Loucy (cell line): ENCODE results near the gene RNF157.
A peak's percentile ranks its signal among the peaks of the same experiment; 100 is the strongest.
"Not testable (repeated sequence)": the region's sequence is repeated elsewhere in the genome, so short reads cannot be mapped to it uniquely, and the experiment has no call there.

Source experiments
- H2AFZ ChIP-seq: fragments of 200-600 bp; sonication (generic); 2 replicates; pipeline ENCODE4 v1.6.0; 2016; ENCODE audit warnings: antibody characterized with exemption, mild to moderate bottlenecking, low read length, moderate library complexity
- H3F3A ChIP-seq: fragments of 200-600 bp; 2 replicates; pipeline ENCODE4 v1.6.0; 2016; ENCODE audit warnings: antibody characterized with exemption, low read depth, mild to moderate bottlenecking
- H3K27me3 ChIP-seq: fragments of 200-600 bp; sonication (generic); 2 replicates; pipeline ENCODE4 v1.6.1; 2014; ENCODE audit warnings: low read length, mild to moderate bottlenecking; ENCODE audit not compliant: insufficient read depth, poor library complexity, severe bottlenecking
- H3K36me3 ChIP-seq: fragments of 200-600 bp; sonication (generic); 2 replicates; pipeline ENCODE4 v1.6.1; 2016; ENCODE audit warnings: low read length; ENCODE audit not compliant: insufficient read depth
- H3K4me1 ChIP-seq: fragments of 200-600 bp; sonication (generic); 2 replicates; pipeline ENCODE4 v1.5.1; 2014; ENCODE audit warnings: low read length, mild to moderate bottlenecking; ENCODE audit not compliant: insufficient read depth, poor library complexity, severe bottlenecking
- H3K4me2 ChIP-seq: fragments of 200-600 bp; sonication (generic); 2 replicates; pipeline ENCODE4 v1.6.0; 2014; ENCODE audit warnings: antibody characterized with exemption, low read length, low read depth, mild to moderate bottlenecking; ENCODE audit not compliant: poor library complexity, severe bottlenecking
- H3K4me3 ChIP-seq: fragments of 200-600 bp; sonication (generic); 2 replicates; pipeline ENCODE4 v1.5.1; 2014; ENCODE audit warnings: low read length, mild to moderate bottlenecking, mixed read lengths; ENCODE audit not compliant: poor library complexity, severe bottlenecking
- H3K79me2 ChIP-seq: fragments of 200-600 bp; sonication (generic); 2 replicates; pipeline ENCODE4 v1.6.1; 2014; ENCODE audit warnings: low read length; ENCODE audit not compliant: insufficient read depth
- H3K9ac ChIP-seq: fragments of 200-600 bp; sonication (generic); 2 replicates; pipeline ENCODE4 v1.6.0; 2014; ENCODE audit warnings: mild to moderate bottlenecking, low read depth, low read length, moderate library complexity; ENCODE audit not compliant: poor library complexity, severe bottlenecking
- H3K9me2 ChIP-seq: fragments of 200-600 bp; sonication (generic); replicated peaks from 2 replicates; pipeline ENCODE4 v1.6.1; 2016; ENCODE audit warnings: low read depth, low read length, mixed read lengths
- H3K9me3 ChIP-seq: fragments of 200-600 bp; sonication (generic); 2 replicates; pipeline ENCODE4 v1.6.1; 2014; ENCODE audit warnings: mild to moderate bottlenecking, antibody characterized with exemption, low read length, low read depth; ENCODE audit not compliant: insufficient read depth
- H4K20me1 ChIP-seq: fragments of 200-600 bp; sonication (generic); 2 replicates; pipeline ENCODE4 v1.6.0; 2014; ENCODE audit warnings: antibody characterized with exemption, low read length, mild to moderate bottlenecking; ENCODE audit not compliant: insufficient read depth, poor library complexity, severe bottlenecking
- EZH2phosphoT487 ChIP-seq: fragments of 200-600 bp; IDR thresholded peaks from 2 replicates; pipeline ENCODE4 v1.6.1; 2018; ENCODE audit warnings: antibody characterized with exemption, mild to moderate bottlenecking, moderate library complexity, borderline replicate concordance
- TF ChIP-seq, protein P1 (sequence below): fragments of 200-600 bp; sonication (generic); conservative IDR thresholded peaks from 2 replicates; pipeline ENCODE4 v1.5.1; 2014; ENCODE audit warnings: mild to moderate bottlenecking, antibody characterized with exemption, low read length

The RNF157 gene

GRCh38 chr17:76213491-76213890, 26.8 kb downstream of the RNF157 start:
- TF ChIP-seq, protein P1, sequence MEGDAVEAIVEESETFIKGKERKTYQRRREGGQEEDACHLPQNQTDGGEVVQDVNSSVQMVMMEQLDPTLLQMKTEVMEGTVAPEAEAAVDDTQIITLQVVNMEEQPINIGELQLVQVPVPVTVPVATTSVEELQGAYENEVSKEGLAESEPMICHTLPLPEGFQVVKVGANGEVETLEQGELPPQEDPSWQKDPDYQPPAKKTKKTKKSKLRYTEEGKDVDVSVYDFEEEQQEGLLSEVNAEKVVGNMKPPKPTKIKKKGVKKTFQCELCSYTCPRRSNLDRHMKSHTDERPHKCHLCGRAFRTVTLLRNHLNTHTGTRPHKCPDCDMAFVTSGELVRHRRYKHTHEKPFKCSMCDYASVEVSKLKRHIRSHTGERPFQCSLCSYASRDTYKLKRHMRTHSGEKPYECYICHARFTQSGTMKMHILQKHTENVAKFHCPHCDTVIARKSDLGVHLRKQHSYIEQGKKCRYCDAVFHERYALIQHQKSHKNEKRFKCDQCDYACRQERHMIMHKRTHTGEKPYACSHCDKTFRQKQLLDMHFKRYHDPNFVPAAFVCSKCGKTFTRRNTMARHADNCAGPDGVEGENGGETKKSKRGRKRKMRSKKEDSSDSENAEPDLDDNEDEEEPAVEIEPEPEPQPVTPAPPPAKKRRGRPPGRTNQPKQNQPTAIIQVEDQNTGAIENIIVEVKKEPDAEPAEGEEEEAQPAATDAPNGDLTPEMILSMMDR = no peak
- no peak for TF ChIP-seq EZH2phosphoT487
- Histone ChIP-seq H3K4me3 (no peak overlapping the region), H3K27me3 (no peaks in the 10 kb centered on the region), H2AFZ (no peak overlapping the region), H3K9ac (no peak overlapping the region), H3K4me2 (no peak overlapping the region), H3K9me2 (no peaks in the 10 kb centered on the region), H3K9me3 (no peaks in the 10 kb centered on the region), H4K20me1 (no peaks in the 10 kb centered on the region), H3K4me1 (peaks cover 6% of the 10 kb centered on the region), H3F3A (no peaks in the 10 kb centered on the region), H3K79me2 (no peaks in the 10 kb centered on the region), H3K36me3 (no peaks in the 10 kb centered on the region)

- Histone ChIP-seq H3K4me3 (no peak overlapping the region), H4K20me1 (no peaks in the 10 kb centered on the region), H3K79me2 (no peaks in the 10 kb centered on the region), H2AFZ (no peak overlapping the region), H3K9me3 (no peaks in the 10 kb centered on the region), H3K27me3 (no peaks in the 10 kb centered on the region), H3K9ac (no peak overlapping the region), H3K9me2 (no peaks in the 10 kb centered on the region), H3K4me1 (peaks cover 11% of the 10 kb centered on the region), H3K4me2 (no peak overlapping the region), H3K36me3 (no peaks in the 10 kb centered on the region), H3F3A (no peaks in the 10 kb centered on the region)
- TF ChIP-seq, protein P1 = no peak
- TF ChIP-seq EZH2phosphoT487 = no peak
Measured at GRCh38 chr17:76208120-76208519, 32.2 kb downstream of the RNF157 start.

GRCh38 chr17:76207275-76208059, 32.8 kb downstream of the RNF157 start:
- no peak overlapping the region for H3K4me2 ChIP-seq
- H3K27me3 ChIP-seq = no peaks in the 10 kb centered on the region
- H2AFZ ChIP-seq = peak overlapping the region; percentile 35; the same call in 1 of the 2 replicates
- no peaks in the 10 kb centered on the region for H4K20me1 ChIP-seq
- peaks cover 11% of the 10 kb centered on the region for H3K4me1 ChIP-seq
- no peaks in the 10 kb centered on the region for H3K79me2 ChIP-seq
- H3K9me3 ChIP-seq = no peaks in the 10 kb centered on the region
- H3K9ac ChIP-seq = no peak overlapping the region
- no peaks in the 10 kb centered on the region for H3F3A ChIP-seq
- no peaks in the 10 kb centered on the region for H3K36me3 ChIP-seq
- no peaks in the 10 kb centered on the region for H3K9me2 ChIP-seq
- no peak overlapping the region for H3K4me3 ChIP-seq
- TF ChIP-seq, protein P1 = no peak

- not testable (repeated sequence) for H3K9me3 ChIP-seq, H3K9ac ChIP-seq, H3K36me3 ChIP-seq, H3K27me3 ChIP-seq, H3K4me2 ChIP-seq, H3K4me3 ChIP-seq, H3K9me2 ChIP-seq, H3F3A ChIP-seq, H3K79me2 ChIP-seq, H2AFZ ChIP-seq, H4K20me1 ChIP-seq
- H3K4me1 ChIP-seq = peaks cover 11% of the 10 kb centered on the region
Measured at GRCh38 chr17:76205542-76206144, 34.6 kb downstream of the RNF157 start.
